ENCODE measurements around the gene RHOU. TPM values are rescaled to one million over a fixed set of nuclear protein-coding genes. Genes with fewer than 3 reads are reported as not detected.

The RHOU gene
- total and polyA plus RNA-seq, 2 donors (not counting 3 experiments of a cell fraction or from before 2014, with no cell fraction given): 0.04 to 0.40 TPM

- no peak for DNase-seq (ENCODE audit: low read depth, low spot score)
- Histone ChIP-seq H2AFZ (ENCODE audit: low read depth, low read length) (no peak overlapping the region), H3K27ac (ENCODE audit: insufficient read depth, low read depth, low read length) (no peak overlapping the region), H3K4me3 (replicated peaks in 1 of 3; ENCODE audit: insufficient read depth in 1 of 3, low read depth in 1 of 3, low read length in 3 of 3) (no peak overlapping the region), H3K36me3 (ENCODE audit: control insufficient read depth in 2 of 2, extremely low read depth in 1 of 2, insufficient read depth in 2 of 2, low read length in 2 of 2) (no peaks in the 10 kb centered on the region), H3K4me1 (ENCODE audit: control insufficient read depth, extremely low read depth, insufficient read depth, low read length) (no peaks in the 10 kb centered on the region), H3K27me3 (ENCODE audit: control insufficient read depth in 2 of 2, insufficient read depth in 2 of 2, low read length in 2 of 2) (no peaks in the 10 kb centered on the region), H3K9me3 (replicated peaks; ENCODE audit: control insufficient read depth, insufficient read depth, low read length) (no peaks in the 10 kb centered on the region), H3K9me1 (replicated peaks; ENCODE audit: control insufficient read depth, extremely low read depth, insufficient read depth, low read length) (no peaks in the 10 kb centered on the region), H3K79me2 (ENCODE audit: control insufficient read depth, insufficient read depth, low read length) (no peaks in the 10 kb centered on the region), H3K4me2 (ENCODE audit: insufficient read depth, low read length) (no peak overlapping the region), H3K9ac (replicated peaks; ENCODE audit: extremely low read depth, insufficient read depth, low read length) (no peak overlapping the region), H4K20me1 (replicated peaks; ENCODE audit: control insufficient read depth, extremely low read depth, insufficient read depth, low read length) (no peaks in the 10 kb centered on the region)
- ChIA-PET POLR2A (no interaction called here), CTCF (interaction anchor here (0.7 to 0.8 kb wide), 2 partner anchors 111 to 448 kb away, joined by 3 read pairs; no protein-coding TSS in a partner anchor)
- BruUV-seq (replicated peaks): no TSS peak
- intact Hi-C loops (cut with micrococcal nuclease) (no loop called here), dilution Hi-C loops (cut with MboI; ENCODE audit: extremely low pct_ligation_motif_present, low sequenced_read_pairs) (no loop called here)
- TF ChIP-seq JUN (IDR thresholded peaks at IDR 0.05; ENCODE audit: borderline replicate concordance, insufficient read depth, insufficient read length, low read depth): no peak
- TF ChIP-seq MAX (IDR thresholded peaks at IDR 0.05; ENCODE audit: insufficient read depth, insufficient read length): no peak
- TF ChIP-seq CTCF (IDR thresholded peaks at IDR 0.05; ENCODE audit: extremely low read depth in 1 of 2, insufficient read depth in 1 of 2, low read depth in 1 of 2, low read length in 2 of 2): no peak
- TF ChIP-seq FOS (IDR thresholded peaks at IDR 0.05; ENCODE audit: borderline replicate concordance, insufficient read depth, low read length): no peak
- no peak for TF ChIP-seq GATA2 (IDR thresholded peaks at IDR 0.05; ENCODE audit: insufficient read depth, insufficient read length, low read depth, low read length)
- TF ChIP-seq EZH2 (IDR thresholded peaks at IDR 0.05; ENCODE audit: borderline replicate concordance, low read depth, low read length, severe bottlenecking): no peak
- TF ChIP-seq POLR2AphosphoS5 (IDR thresholded peaks at IDR 0.05; ENCODE audit: insufficient read depth, low read depth, low read length): no peak
- no peak for TF ChIP-seq POLR2A (IDR thresholded peaks at IDR 0.05; ENCODE audit: low read depth, low read length)
- TF ChIP-seq MYC (IDR thresholded peaks at IDR 0.05; ENCODE audit: low read depth, low read length): no peak
- FAIRE-seq: no peak
Measured at GRCh38 chr1:228778961-228779360, 43.7 kb downstream of the RHOU start.

Measured in endothelial cell of umbilical vein (primary cell).